SIG-M5 (cell line): ENCODE data around the gene HHIPL1.

Experiments used
- DNase-seq: peaks from one replicate; lab custom pipeline; 2025; lab: John Stamatoyannopoulos, UW

Gene HHIPL1

DNA sequence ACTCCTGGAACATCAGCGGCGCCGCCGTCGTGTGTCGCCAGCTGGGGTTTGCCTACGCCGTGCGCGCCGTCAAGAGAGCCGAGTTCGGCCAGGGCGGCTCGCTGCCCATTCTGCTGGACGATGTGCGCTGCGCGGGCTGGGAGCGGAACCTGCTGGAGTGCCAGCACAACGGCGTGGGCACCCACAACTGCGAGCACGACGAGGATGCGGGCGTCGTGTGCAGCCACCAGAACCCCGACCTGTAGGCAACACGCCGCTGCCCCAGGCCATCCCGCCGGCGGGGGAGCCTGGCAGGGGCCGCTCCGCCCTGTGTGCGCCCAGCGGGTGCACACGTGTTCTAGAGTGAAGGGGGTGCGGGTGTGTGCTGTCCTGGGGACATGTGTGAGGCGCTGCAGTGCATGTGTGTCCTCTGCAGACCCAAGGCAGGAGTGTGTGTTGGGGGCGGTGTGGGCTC lies 30.5 kb downstream of the HHIPL1 start:
- no peak for DNase-seq

DNA sequence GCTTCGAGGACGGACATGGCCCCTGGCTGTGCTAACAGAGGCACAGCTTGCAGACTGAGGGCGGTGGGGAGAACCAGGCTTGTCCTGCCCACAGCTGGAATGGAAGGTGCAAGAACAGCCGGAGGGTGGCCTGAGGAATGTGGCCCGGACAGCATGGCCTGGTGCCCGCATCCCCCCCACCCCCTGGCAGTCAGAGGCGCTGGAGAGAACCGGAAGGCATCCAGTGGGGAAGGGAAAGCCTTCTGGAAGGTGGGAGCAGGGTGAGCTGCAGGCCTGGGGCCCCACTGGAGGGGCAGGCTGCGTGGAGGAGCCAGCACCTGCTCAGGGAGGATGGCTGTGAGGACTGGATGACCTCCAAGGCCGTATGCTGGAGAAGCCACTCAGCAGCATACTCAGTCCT lies 31.0 kb downstream of the HHIPL1 start:
- DNase-seq, result no peak

DNA sequence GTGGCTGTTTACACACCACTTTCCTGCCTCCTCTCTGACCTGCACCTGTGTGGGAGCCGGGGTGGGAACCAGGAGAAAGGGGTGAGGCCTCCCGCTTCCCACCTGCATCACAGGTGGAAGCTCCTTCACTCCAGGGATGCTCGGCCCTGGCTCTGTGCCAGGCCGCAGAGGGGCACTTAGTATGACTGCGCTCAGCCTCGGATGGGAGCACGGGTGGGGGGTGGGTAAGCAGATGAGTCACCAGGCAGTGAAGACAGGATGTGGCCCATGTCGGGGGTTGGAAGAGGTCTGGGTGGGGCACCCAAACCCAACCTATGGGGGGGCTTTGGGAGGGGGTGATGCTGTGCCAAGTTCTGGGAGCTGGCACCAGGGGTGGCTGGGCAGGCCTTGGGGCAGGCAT lies 31.7 kb downstream of the HHIPL1 start:
- no peak for DNase-seq

DNA sequence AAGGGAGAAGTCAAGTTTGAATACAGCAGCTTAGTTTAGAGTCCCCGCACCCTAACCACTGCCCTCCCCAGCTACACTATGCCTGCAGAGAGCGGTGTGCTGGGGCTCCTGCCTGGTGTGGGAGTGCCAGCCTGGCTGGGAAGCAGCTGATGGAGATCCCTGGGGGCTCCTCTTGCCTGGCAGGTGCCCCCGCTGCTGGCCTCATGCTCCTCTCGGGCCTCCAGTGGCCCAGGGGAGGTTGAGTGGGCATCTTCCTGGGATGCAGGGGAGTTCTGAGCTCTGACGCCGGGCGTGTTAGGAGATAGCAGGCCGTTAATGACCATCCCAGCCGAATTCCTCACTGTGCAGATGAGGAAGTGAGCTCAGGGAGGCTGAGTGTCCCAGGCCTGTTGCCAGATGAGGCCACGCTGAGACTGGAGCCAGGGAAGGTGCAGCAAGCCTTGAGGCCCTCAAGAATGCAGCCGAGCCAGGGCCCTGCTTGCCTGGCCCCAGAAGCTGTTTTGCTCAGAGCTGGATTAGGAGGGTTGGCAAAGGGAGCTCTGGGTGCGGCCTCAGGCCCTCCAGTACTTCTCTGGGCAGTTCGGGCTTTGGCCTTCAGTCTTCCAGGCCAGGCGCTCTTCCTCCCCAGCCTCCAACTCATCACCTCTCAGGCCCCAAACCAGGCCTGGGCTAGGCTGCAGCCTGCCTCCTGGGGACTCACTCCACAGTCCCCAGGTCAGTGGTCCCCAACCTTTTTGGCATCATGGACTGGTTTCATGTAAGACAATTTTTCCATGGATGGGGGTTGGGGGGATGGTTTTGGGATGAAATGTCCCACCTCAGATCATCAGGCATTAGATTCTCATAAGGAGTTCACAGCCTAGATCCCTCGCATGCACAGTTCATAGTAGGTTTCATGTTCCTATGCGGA lies 32.6 kb downstream of the HHIPL1 start:
- no peak for DNase-seq

DNA sequence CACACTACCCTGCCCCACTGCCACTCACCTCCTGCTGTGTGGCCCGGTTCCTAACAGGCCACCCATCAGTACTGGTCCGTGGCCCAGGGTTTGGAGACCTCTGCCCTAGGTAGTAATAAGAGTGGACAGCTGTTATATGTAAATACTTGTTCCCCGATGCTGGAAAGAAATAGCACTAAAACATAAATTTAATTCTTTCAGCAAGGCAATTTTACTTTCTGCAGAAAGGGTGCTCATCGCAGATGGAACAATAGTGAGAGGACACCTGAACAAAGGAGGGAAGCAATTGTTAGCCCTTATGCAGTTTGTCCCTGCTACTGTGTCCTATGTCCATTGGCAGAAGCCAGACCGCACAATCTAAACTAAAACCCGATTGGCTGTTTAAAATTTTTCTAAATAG lies 33.3 kb downstream of the HHIPL1 start:
- DNase-seq, result no peak

DNA sequence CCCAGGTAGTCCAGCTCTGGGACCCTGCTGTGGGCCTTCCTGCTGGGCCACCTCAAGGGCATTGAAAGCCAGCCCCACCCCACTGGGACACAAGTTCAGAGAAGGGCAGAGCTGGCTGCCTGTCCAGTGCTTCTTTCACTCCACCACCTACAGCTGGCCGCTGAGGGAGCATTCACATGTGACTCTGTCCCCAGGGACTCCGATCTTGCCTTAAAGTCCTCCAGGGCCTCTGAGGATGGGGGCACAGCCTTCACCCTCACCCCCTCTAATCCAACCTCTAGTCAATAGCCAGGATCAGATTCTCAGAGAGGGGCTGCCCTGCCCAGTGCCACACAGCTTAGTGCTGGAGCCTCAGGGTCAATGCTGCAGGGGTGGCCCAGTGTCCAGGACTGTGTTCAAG lies 34.2 kb downstream of the HHIPL1 start:
- no peak for DNase-seq

DNA sequence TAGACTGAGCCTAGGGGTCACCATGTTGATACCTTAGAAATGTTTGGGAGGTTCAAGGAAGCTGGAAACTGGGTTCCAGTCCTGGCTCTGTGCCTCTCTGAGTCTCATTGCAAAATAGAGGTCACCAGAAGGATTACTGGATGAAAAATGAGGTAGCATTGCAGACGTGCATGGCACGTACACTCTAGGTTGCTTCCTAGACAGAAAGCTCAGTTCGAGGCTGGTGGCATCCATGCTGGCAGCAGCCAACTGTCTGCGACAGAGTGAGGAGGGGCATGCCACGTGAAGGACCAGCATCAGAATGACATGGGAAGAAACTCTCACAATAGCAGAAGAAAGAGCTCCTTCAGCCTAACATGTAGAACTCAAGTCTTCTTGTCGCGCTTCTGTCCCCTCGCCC lies 34.6 kb downstream of the HHIPL1 start:
- DNase-seq, result no peak

DNA sequence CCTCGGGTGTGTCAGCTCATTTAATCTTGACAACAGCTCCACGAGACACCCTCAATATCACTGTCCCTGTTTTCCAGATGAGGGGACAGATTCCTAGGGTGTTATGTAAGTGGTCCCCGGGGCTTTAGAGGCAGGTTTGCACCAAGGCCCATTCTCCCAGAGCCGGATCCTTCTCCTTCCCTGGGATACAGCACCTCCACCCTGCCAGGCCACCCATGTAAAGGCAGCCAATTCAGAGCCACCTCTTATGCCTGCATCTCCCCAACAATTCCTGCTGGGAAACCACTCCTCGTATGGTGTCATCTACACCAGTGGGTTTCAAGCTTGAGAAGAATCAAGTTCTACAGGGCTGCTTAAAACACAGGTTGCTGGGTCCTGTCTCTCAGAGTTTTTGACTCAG lies 35.1 kb downstream of the HHIPL1 start:
- no peak for DNase-seq

DNA sequence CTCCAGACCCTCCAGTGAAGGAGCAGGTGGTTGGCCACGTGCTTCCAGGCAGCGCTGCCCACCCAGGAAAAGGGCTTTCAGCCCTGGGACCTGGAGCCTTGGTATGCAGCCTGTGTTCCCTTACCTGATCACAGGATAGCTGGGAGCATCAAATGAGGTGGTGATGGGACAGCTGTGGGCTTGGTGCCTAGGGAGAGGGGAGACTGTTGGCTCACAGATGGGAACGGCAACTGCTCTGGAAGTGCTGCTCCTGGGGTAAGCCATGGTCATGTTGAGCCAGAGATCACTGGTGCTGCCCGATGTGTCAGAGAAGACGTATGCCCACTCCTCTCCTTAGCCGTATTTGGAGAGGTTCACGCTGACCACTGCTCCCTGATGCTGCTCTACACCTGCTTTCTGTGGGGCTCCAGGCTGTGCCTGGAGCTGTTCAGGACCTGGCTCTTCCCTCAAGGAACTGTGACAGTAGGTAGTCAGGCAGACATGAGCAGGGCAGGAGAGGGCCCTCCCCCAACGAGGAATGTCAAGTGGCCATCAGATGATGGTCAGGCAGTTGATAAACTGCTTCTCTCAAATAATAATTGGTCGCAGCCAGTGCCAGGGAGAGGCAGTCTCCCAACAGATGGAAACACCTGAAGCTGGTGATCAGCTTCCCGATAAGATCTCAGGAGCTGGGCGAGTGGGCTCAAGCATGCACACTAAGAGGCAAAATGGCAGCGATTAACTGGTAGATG lies 36.3 kb downstream of the HHIPL1 start:
- no peak for DNase-seq

DNA sequence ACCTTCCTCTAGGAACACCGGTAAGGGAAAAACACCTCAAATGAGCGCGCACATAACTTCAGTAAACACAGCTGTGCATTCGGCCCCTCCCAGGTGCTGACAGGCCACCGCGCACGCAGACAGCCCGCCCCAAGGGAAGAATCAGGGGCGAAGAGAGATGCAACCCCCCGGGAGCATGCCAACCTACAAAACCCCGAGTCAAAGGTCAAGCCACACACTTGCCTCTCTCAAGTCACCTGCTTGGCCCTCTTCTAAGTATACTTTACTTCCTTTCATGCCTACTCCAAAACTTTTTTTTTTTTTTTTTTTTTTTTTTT lies 36.9 kb downstream of the HHIPL1 start:
- DNase-seq, result no peak

DNA sequence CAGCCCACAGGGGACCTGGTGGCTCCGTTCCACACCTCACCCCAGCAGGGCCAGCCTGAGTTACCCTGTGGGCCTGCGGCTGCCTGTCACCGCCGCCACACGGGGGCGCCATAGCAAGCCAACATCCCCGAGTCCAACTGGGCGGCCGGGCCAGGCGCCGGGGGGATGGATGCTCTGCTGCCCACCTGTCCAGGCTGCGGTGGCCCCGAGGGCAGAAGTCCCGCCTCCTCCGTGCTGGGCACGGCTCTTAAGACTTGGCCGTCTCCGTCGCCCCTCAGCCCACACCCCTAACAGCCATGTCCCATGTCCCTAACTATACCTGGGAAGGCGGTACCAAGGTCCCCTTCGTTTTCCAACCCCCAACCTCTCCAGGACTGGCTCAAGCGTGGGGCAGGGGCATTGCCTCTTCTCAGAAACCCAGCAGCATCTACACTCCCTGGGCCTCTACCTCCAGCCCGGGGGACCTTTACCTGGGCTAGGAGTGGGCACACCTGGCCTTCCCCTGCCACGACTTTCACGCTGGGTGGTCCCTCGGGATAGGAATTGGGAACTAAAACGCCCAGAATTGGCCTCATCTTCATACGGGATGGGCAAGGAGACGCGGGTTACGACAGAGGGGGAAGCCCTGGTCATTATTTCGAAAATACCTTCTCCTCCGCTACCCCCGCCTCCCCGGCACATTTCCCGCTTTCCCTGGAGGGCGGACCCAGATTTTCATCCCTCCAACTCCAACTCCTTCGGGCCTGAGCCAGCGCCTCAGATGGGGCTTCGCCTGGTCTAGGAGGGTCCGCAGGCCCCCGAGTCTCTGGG lies 38.1 kb downstream of the HHIPL1 start:
- DNase-seq, result no peak

DNA sequence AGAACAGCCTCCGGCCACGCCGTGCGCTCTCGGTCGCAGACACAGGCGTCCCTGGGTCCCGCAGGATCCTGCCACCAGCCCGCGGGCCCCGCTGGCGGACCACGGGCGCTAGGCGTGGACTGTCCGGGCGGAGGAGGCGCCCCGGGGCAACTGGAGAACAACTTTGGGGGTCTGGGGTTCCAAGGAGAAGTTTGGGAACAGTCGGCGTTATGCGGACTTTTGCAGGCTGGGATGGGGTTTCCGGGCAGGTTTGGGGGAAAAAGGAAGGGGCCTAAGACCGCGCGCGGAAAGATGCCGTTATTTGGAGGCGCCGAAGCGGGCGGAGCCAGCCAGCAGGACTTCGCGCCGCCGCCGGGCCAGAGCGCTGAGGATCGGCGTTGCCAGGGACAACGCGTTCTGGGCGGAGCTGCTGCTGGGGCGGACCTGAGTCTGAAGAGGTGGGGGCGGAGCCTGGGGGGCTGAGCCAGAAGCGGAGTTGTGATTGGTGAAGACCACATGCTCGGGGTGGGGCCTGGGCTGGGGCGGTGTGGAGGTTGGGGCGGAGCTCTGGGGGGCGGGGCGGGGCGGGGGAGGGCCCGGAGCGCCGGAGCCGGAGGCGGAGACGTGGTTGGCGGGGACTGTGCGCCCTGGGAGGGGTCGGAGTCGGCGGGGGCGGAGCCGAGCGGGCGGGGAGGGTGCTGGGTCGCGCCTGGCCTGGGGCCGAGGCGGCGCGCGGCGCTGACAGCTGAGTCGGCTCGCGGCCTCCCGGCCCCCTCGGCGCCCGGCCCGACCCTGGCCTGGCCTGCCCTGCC lies 38.9 kb downstream of the HHIPL1 start, which contains the start of gene CYP46A1:
TSS of gene CYP46A1 (plus strand) at position 680 of the 791 bp plus-strand sequence. CDS start 120 bp downstream, outside the sequence.
- DNase-seq, result peak; percentile 69

DNA sequence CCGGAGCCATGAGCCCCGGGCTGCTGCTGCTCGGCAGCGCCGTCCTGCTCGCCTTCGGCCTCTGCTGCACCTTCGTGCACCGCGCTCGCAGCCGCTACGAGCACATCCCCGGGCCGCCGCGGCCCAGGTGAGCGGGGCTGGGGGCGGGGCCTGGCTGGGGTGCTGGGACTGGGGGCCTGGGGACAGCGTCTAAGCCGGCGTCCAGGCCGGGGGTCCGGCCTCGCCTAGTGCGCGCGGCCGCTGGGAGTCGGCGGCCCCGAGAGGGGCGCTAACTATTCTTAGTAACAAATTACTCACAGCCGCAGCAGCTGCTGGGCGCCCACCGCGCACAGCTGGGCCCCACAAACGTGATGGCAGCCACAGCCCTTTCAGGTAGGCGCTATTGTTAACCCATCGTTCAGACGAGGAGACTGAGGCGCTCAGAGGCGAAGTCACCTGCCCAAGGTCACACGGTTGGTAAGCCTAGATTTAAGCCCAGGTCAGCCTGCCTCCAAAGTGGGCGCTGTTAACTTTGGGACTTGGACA lies 39.5 kb downstream of the HHIPL1 start:
- no peak for DNase-seq

DNA sequence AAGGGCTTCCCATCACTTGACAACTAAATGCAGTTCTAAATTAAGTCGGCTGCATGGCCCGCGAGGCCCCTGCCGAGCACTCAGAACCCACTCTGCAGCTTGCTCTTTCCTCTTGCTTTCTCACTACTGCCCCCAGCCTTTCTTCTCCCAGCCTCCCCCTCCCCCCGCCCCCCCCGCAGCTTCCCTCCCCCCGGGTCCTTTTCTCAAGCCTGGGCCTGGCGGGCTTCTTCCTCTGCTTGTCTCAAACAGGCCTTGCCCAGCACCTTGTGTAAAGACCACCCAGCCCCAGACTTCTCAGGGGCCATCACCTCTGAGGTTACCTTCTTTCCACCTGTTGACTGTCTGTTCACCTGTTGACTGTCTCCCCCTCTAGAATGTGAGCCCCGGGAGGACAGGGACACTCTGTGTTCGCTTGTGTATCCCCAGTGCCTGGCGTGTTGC lies 40.2 kb downstream of the HHIPL1 start:
- DNase-seq, result no peak

DNA sequence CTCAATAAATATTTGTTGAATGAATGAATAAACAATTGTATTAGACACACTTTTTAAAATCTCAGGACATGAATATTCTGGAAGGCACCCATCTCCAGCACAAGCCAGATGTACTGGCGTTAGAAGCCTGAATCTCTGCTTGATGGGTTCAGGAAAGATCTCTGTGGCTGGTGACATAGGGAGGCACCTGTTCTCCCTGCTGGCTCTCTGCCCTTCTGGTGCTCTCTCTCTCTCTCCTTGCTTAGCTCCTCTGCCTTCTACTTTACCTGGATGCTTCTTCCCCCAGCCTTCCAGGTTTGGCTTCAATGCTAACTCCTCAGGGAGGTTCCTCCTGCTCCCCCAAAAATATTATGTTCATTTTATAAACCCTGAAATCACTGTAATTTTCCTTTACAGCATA lies 40.7 kb downstream of the HHIPL1 start:
- DNase-seq, result no peak

DNA sequence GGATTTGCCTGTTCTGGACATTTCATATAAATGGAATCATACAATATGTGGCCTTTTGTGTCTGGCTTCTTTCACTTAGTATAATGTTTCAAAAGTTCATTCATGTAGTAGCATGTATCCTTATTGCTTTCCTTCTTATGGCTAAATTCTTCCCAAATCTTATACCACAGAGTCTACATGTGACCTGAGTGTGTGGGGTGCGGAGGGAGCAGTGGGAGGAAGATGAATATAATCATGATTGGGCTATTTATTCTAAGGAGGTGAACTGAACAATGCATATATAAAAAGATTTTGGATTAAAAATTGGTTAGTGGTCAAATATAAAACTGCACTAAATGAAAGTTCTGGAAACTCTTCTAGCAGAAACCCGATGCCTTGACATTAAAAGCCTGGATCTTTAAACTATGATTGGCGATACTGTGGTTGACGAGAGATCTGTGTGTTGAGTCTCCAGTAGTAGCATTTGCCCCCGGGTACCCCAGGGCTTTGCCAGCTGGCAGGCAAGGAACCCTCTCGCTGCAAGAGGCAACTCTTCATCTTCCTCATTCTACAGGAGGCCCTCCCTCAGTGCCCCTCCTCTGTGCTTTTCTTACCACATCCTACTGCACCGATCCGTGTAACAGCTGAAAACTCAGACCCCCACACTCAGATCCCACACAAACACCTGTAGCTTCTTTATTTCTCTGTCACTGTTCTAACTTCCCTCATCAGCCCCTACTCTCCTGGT lies 41.8 kb downstream of the HHIPL1 start:
- DNase-seq, result no peak

DNA sequence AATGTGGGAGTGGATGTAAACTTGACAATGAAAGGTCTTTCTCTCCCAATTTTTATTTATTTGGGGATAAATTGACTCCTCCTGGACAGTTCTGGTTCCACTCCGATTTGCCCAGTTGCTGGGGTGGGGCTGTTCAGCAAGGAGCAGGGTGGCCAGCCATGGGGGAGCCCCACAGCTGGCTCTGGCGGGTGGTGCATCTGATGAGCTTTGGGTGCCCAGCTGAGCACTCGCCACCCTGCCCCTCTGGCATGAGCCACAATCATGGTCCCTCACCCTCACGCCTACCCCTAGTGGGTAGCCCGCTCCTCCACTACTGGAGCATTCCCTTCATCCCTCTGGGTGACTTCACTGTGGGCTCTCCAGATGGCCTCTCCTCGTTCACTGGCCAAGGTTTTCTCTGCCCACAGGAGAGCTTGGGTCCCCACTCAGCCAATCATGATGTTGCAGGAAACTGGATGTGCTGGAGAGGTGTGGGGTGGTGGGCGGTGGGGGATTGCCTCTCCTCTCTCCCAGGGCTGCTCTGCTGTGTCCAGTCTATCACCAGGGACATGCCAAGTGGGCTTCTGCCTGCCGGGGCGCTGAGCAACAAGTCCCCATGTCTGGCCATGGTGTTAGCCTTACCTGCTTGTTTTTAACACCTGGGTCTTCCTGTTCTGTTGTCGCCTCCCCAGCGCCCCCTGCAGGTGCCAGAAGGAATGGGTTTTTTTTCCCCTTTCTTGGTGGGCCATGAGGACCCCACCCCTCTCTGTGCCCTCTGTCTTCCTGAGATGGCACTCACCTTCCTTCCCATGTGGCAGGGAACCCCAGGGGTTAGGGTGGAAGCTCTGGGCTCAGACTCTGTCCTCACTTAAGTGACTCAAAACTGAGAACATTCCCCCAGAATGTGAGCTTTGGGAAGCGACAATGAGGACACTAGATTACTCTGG lies 42.6 kb downstream of the HHIPL1 start:
- DNase-seq, result no peak

DNA sequence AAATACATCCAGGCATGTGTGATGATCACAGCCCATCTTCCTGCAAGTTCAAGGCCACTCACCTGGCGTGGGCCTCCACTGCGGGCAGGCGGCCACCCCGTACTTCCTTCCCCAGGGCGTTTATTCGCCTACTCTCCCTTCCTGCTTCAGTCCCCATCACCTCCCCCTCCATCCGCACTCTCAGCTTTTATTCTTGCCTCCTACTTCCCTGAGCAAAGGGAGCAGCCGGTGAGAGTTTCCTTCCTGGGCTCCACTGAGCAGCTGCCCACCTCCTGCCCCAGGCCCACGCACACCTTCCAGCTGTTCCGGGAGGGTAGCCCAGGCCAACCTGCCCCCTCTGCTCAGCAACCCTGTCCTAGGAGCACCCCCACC lies 43.3 kb downstream of the HHIPL1 start:
- DNase-seq, result no peak

DNA sequence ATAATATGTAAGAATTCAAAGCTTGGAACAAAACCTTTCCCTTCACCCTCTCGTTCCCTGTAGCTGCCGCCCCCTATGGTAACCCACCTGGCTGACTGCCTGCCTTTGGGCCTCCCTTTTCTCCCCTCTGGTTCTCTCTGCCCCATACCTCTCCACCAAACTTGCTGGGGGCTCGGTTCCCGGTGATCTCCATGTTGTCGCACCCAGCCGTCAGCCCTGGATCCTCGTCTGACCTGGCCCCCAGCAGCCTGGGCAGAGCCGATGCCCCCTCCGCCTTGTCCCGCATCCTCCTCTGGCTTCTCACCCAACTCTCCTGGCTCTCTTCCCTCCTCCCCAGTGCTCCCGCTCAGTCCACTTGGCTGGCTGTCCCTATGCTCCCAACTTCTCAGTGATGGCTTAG lies 43.7 kb downstream of the HHIPL1 start:
- DNase-seq, result no peak
